ENCODE data around the gene FCHO2. TPM values are rescaled to one million over a fixed set of nuclear protein-coding genes. Genes with fewer than 3 reads are reported as not detected.

Gene FCHO2
- total and polyA plus RNA-seq, 10 of the 15 experiments (the other 5 are each of a cell fraction or from before 2014, with no cell fraction given): 0.05 to 1.4 (median 0.18) TPM

DNA sequence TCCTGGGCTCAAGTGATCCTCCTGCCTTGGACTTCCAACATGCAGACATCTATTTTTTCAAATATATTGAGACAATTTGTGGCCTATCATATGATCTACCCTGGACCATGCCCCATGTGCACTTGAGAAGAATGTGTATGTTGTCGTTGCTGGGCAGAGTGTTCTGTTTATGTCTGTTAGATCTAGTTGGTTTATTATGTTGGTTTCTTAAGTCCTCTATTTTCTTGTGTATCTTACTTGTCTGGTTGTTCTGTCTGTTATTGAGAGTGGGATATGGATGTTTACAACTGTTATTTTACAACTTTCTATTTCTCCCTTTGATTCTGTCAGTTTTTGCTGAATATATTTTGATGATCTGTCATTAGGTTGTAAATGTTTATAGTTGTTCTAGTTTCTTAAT, 154.3 kb downstream of the FCHO2 start:
- no peak overlapping the region for H3K9ac ChIP-seq (ENCODE audit: control insufficient read depth, insufficient read depth, low read length)
- POLR2A ChIA-PET: no interaction called here
- H3K79me2 ChIP-seq (ENCODE audit: control insufficient read depth, insufficient read depth, low read length): no peaks in the 10 kb centered on the region
- H3K27ac ChIP-seq (ENCODE audit: control insufficient read depth, insufficient read depth): no peak overlapping the region
- TF ChIP-seq HDAC2 (IDR thresholded peaks at IDR 0.05) (no peak), SREBF1 (IDR thresholded peaks at IDR 0.05; ENCODE audit: low read length) (no peak), CBFB (IDR thresholded peaks at IDR 0.05; ENCODE audit: low read depth) (no peak), POLR2A (IDR thresholded peaks at IDR 0.05; ENCODE audit: low read depth, low read length) (no peak), GABPA (IDR thresholded peaks at IDR 0.05; ENCODE audit: low read depth) (no peak), HDGF (IDR thresholded peaks at IDR 0.05) (no peak), CHD2 (IDR thresholded peaks at IDR 0.05; ENCODE audit: borderline replicate concordance, low read depth, low read length) (no peak), STAT3 (IDR thresholded peaks at IDR 0.05; ENCODE audit: low read depth, low read length) (no peak), RAD51 (IDR thresholded peaks at IDR 0.05) (no peak), ASH2L (IDR thresholded peaks at IDR 0.05; ENCODE audit: borderline replicate concordance, low read depth) (no peak), ZZZ3 (IDR thresholded peaks at IDR 0.05; ENCODE audit: control insufficient read depth, insufficient read length, low read depth) (no peak)
- TF ChIP-seq, protein P1, sequence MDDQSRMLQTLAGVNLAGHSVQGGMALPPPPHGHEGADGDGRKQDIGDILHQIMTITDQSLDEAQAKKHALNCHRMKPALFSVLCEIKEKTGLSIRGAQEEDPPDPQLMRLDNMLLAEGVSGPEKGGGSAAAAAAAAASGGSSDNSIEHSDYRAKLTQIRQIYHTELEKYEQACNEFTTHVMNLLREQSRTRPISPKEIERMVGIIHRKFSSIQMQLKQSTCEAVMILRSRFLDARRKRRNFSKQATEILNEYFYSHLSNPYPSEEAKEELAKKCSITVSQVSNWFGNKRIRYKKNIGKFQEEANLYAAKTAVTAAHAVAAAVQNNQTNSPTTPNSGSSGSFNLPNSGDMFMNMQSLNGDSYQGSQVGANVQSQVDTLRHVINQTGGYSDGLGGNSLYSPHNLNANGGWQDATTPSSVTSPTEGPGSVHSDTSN (IDR thresholded peaks at IDR 0.05; ENCODE audit: insufficient replicate concordance, low read depth, low read length): no peak
- TF ChIP-seq, protein P2, sequence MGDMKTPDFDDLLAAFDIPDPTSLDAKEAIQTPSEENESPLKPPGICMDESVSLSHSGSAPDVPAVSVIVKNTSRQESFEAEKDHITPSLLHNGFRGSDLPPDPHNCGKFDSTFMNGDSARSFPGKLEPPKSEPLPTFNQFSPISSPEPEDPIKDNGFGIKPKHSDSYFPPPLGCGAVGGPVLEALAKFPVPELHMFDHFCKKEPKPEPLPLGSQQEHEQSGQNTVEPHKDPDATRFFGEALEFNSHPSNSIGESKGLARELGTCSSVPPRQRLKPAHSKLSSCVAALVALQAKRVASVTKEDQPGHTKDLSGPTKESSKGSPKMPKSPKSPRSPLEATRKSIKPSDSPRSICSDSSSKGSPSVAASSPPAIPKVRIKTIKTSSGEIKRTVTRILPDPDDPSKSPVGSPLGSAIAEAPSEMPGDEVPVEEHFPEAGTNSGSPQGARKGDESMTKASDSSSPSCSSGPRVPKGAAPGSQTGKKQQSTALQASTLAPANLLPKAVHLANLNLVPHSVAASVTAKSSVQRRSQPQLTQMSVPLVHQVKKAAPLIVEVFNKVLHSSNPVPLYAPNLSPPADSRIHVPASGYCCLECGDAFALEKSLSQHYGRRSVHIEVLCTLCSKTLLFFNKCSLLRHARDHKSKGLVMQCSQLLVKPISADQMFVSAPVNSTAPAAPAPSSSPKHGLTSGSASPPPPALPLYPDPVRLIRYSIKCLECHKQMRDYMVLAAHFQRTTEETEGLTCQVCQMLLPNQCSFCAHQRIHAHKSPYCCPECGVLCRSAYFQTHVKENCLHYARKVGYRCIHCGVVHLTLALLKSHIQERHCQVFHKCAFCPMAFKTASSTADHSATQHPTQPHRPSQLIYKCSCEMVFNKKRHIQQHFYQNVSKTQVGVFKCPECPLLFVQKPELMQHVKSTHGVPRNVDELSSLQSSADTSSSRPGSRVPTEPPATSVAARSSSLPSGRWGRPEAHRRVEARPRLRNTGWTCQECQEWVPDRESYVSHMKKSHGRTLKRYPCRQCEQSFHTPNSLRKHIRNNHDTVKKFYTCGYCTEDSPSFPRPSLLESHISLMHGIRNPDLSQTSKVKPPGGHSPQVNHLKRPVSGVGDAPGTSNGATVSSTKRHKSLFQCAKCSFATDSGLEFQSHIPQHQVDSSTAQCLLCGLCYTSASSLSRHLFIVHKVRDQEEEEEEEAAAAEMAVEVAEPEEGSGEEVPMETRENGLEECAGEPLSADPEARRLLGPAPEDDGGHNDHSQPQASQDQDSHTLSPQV (IDR thresholded peaks at IDR 0.05): no peak
- TF ChIP-seq, protein P3, sequence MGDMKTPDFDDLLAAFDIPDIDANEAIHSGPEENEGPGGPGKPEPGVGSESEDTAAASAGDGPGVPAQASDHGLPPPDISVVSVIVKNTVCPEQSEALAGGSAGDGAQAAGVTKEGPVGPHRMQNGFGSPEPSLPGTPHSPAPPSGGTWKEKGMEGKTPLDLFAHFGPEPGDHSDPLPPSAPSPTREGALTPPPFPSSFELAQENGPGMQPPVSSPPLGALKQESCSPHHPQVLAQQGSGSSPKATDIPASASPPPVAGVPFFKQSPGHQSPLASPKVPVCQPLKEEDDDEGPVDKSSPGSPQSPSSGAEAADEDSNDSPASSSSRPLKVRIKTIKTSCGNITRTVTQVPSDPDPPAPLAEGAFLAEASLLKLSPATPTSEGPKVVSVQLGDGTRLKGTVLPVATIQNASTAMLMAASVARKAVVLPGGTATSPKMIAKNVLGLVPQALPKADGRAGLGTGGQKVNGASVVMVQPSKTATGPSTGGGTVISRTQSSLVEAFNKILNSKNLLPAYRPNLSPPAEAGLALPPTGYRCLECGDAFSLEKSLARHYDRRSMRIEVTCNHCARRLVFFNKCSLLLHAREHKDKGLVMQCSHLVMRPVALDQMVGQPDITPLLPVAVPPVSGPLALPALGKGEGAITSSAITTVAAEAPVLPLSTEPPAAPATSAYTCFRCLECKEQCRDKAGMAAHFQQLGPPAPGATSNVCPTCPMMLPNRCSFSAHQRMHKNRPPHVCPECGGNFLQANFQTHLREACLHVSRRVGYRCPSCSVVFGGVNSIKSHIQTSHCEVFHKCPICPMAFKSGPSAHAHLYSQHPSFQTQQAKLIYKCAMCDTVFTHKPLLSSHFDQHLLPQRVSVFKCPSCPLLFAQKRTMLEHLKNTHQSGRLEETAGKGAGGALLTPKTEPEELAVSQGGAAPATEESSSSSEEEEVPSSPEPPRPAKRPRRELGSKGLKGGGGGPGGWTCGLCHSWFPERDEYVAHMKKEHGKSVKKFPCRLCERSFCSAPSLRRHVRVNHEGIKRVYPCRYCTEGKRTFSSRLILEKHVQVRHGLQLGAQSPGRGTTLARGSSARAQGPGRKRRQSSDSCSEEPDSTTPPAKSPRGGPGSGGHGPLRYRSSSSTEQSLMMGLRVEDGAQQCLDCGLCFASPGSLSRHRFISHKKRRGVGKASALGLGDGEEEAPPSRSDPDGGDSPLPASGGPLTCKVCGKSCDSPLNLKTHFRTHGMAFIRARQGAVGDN (IDR thresholded peaks at IDR 0.05): no peak
- TF ChIP-seq, protein P4, sequence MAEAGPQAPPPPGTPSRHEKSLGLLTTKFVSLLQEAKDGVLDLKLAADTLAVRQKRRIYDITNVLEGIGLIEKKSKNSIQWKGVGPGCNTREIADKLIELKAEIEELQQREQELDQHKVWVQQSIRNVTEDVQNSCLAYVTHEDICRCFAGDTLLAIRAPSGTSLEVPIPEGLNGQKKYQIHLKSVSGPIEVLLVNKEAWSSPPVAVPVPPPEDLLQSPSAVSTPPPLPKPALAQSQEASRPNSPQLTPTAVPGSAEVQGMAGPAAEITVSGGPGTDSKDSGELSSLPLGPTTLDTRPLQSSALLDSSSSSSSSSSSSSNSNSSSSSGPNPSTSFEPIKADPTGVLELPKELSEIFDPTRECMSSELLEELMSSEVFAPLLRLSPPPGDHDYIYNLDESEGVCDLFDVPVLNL (IDR thresholded peaks at IDR 0.05; ENCODE audit: low read depth, low read length): no peak
- 31% methylated on average over 1 of the region's 1 CpG for WGBS (ENCODE audit: insufficient coverage, insufficient replicate concordance, low lambda C conversion rate, missing lambda C conversion rate)
- in situ Hi-C loops (cut with MboI): no loop called here
- DNase-seq (ENCODE audit: low read depth, low spot score) (no peak), FAIRE-seq (no peak), ATAC-seq (no peak)
- no peak overlapping the region for H2AFZ ChIP-seq (ENCODE audit: control insufficient read depth, low read depth, low read length)
- peaks cover 0 to 2% of the 10 kb centered on the region in 2 experiments; a peak in 2 of 4 replicates for H3K27me3 ChIP-seq (replicated peaks in 1 of 2; ENCODE audit: control insufficient read depth in 2 of 2, insufficient read depth in 2 of 2, low read length in 1 of 2)
- H3K4me3 ChIP-seq: no peak overlapping the region
- RAD21 ChIA-PET (ENCODE audit: unreplicated experiment): no interaction called here
- SMC1A ChIA-PET (ENCODE audit: uncharacterized antibody, unreplicated experiment): interaction anchor here (1.2 kb wide), 1 partner anchor 10 kb away, joined by 7 read pairs; no protein-coding TSS in a partner anchor
- H4K20me1 ChIP-seq (ENCODE audit: control insufficient read depth, insufficient read depth): no peaks in the 10 kb centered on the region
- intact Hi-C loops (cut with micrococcal nuclease; ENCODE audit: unreplicated experiment): no loop called here
- BruUV-seq (replicated peaks): no TSS peak
- no peaks in the 10 kb centered on the region for H3K36me3 ChIP-seq (ENCODE audit: control insufficient read depth in 2 of 2, insufficient read depth in 2 of 2, low read length in 1 of 2)
- no peaks in the 10 kb centered on the region for H3K4me1 ChIP-seq (ENCODE audit: control insufficient read depth, insufficient read depth, low read length)
- CTCF ChIA-PET: no interaction called here
- H3K4me2 ChIP-seq (ENCODE audit: control insufficient read depth, insufficient read depth): no peak overlapping the region
- no peaks in the 10 kb centered on the region for H3K9me3 ChIP-seq (replicated peaks; ENCODE audit: control insufficient read depth, insufficient read depth, low read length)

Measured in GM12878 (cell line).